Activated CD4-positive, alpha-beta T cell treated with anti-CD3 and anti-CD28 coated beads, Interleukin-10, Interleukin-2, amounts not matched to agents 100 ng/mL and 50 ng/mL, durations not matched to agents 16 hours and 8 hours (primary cell): Measurements from ENCODE around the gene SOX4.
A peak's percentile ranks its signal among the peaks of the same experiment; 100 is the strongest.
"Not testable (repeated sequence)": the region's sequence is repeated elsewhere in the genome, so short reads cannot be mapped to it uniquely, and the experiment has no call there.

ENCODE experiments used
- DNase-seq: peaks from one replicate; pipeline ENCODE4 v3.0.0-alpha.2; 2020

SOX4 gene

GRCh38 chr6:21593412-21593926, at the start of gene SOX4:
Gene SOX4 (plus strand): TSS chr6:21593751. CDS start chr6:21594535, 784 bp downstream.
- DNase-seq = peak; percentile 79

GRCh38 chr6:21552286-21552685, 41.3 kb upstream of the SOX4 start:
- not testable (repeated sequence) for DNase-seq

GRCh38 chr6:21554286-21554685, 39.3 kb upstream of the SOX4 start:
- DNase-seq = no peak

GRCh38 chr6:21555197-21555596, 38.4 kb upstream of the SOX4 start:
- DNase-seq = no peak

- no peak for DNase-seq
Observed at GRCh38 chr6:21556511-21556910, 37.0 kb upstream of the SOX4 start.

GRCh38 chr6:21556968-21557721, 36.4 kb upstream of the SOX4 start:
- DNase-seq = no peak

GRCh38 chr6:21559238-21559637, 34.3 kb upstream of the SOX4 start:
- no peak for DNase-seq

GRCh38 chr6:21560249-21560648, 33.3 kb upstream of the SOX4 start:
- DNase-seq = no peak

GRCh38 chr6:21565431-21565830, 28.1 kb upstream of the SOX4 start:
- no peak for DNase-seq

GRCh38 chr6:21578523-21578922, 15.0 kb upstream of the SOX4 start:
- no peak for DNase-seq

- no peak for DNase-seq
Observed at GRCh38 chr6:21582651-21583050, 10.9 kb upstream of the SOX4 start.

GRCh38 chr6:21586300-21586699, 7.3 kb upstream of the SOX4 start:
- DNase-seq = no peak

- no peak for DNase-seq
Observed at GRCh38 chr6:21586740-21587178, 6.8 kb upstream of the SOX4 start.

- DNase-seq = peak; percentile 38
Observed at GRCh38 chr6:21587179-21587960, 6.2 kb upstream of the SOX4 start.

- DNase-seq = peak; percentile 41
Observed at GRCh38 chr6:21587961-21588480, 5.5 kb upstream of the SOX4 start.

GRCh38 chr6:21588481-21589351, 4.8 kb upstream of the SOX4 start:
- peak; percentile 58 for DNase-seq

- DNase-seq = peak; percentile 87
Observed at GRCh38 chr6:21589352-21590345, 3.9 kb upstream of the SOX4 start.

GRCh38 chr6:21590346-21590745, 3.2 kb upstream of the SOX4 start:
- no peak for DNase-seq

- no peak for DNase-seq
Observed at GRCh38 chr6:21591446-21591845, 2.1 kb upstream of the SOX4 start.

- no peak for DNase-seq
Observed at GRCh38 chr6:21592953-21593352, 598 bp upstream of the SOX4 start.

- DNase-seq = peak; percentile 13
Observed at GRCh38 chr6:21593927-21594415, 420 bp downstream of the SOX4 start.
